A673 (cell line): ENCODE data around the gene C21orf91.

Experiments used
- CTCF ChIP-seq: fragments of 300-800, 200-600 bp; sonication (generic); conservative IDR thresholded peaks from 2 replicates; pipeline ENCODE4 v1.5.1; 2017; ENCODE audit warnings: low read depth, mild to moderate bottlenecking, antibody characterized with exemption, low read length, moderate library complexity, mixed read lengths
- EZH2 ChIP-seq: fragments of 200-600 bp; sonication (generic); IDR thresholded peaks from 2 replicates; pipeline ENCODE4 v1.6.1; 2017; ENCODE audit warnings: borderline replicate concordance, low read depth, mild to moderate bottlenecking, mixed read lengths, antibody characterized with exemption, low read length; ENCODE audit not compliant: poor library complexity, severe bottlenecking

GRCh38 chr21:17796037-17796403, 23.1 kb downstream of the C21orf91 start:
- no peak for TF ChIP-seq CTCF
- no peak for TF ChIP-seq EZH2
